ENCODE data around the gene NEURL1B.

NEURL1B gene

DNA sequence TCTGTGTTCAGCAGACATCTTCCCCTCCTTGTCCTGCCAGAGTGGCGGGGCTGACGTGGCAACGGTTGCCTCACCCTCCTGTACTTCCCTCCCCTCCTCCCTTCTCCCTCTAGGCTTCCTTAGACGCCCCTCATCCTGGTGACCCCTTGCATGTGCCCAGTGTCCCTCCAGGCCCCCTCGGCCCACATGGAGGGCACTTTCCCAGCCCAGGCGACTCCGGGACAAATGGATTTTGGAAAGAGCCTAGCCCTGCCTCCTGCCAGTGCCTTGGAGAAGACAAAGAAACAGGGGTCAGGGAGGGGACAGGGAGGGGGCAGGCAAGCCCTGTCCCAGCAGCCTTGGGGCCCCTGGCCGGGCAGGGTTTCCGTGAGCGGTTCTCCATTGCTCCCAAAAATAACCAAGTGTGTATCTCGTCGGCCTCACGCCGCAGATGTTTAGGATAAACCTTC, 38.3 kb upstream of the NEURL1B start:
- TF ChIP-seq, protein P1, sequence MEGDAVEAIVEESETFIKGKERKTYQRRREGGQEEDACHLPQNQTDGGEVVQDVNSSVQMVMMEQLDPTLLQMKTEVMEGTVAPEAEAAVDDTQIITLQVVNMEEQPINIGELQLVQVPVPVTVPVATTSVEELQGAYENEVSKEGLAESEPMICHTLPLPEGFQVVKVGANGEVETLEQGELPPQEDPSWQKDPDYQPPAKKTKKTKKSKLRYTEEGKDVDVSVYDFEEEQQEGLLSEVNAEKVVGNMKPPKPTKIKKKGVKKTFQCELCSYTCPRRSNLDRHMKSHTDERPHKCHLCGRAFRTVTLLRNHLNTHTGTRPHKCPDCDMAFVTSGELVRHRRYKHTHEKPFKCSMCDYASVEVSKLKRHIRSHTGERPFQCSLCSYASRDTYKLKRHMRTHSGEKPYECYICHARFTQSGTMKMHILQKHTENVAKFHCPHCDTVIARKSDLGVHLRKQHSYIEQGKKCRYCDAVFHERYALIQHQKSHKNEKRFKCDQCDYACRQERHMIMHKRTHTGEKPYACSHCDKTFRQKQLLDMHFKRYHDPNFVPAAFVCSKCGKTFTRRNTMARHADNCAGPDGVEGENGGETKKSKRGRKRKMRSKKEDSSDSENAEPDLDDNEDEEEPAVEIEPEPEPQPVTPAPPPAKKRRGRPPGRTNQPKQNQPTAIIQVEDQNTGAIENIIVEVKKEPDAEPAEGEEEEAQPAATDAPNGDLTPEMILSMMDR (IDR thresholded peaks at IDR 0.05; ENCODE audit: extremely low read depth, missing control alignments), result no peak
- DNase-seq (ENCODE audit: low spot score), result no peak

DNA sequence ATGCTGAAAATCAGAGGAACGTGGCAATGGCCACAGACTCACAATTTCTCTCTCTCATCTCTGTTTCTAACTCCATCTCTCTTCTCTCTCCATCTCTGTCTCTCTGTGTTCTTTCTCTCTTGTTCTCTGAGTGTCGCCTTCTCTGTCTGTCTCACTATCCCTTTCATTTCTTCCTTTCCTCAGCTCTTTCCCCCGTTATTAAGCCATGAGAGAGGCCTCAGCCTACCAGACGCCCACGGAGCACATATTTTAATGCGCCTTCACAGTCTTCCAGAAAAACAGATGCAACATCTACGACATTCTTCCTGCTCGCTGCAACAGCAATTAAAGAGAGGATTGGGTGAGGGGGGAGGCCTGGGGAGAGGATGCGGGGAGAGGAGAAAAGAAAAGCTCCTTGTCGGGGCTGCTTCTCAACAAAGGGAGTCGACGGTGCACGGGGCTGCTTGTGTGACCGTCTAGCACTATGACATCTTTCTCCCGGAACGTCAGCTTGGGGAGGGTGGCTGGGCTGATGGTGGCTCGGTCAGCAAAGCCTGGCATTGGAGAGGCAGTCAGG, 37.7 kb upstream of the NEURL1B start:
- no peak for DNase-seq (ENCODE audit: low spot score)
- TF ChIP-seq, protein P1 (IDR thresholded peaks at IDR 0.05; ENCODE audit: extremely low read depth, missing control alignments), result no peak

DNA sequence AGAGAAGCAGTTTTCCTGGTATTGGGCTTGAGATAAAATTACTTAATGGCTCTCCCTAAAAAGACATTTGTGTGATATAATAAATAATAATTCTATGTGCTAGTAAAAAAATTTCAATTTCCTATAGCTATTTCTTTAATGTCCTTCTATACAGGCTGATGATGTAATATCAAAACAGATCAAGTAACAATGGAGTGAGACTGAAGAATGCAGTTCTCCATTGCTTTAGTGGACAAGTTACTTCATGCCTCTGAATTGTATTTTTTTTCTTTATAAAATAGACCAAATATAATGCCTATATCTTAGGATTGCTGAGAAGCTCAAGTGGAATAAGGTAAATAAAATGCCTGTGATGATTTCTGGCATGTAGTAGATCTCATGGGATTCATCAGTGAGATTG, 35.6 kb upstream of the NEURL1B start:
- no peak for DNase-seq (ENCODE audit: low spot score)
- TF ChIP-seq, protein P1 (IDR thresholded peaks at IDR 0.05; ENCODE audit: extremely low read depth, missing control alignments), result no peak

DNA sequence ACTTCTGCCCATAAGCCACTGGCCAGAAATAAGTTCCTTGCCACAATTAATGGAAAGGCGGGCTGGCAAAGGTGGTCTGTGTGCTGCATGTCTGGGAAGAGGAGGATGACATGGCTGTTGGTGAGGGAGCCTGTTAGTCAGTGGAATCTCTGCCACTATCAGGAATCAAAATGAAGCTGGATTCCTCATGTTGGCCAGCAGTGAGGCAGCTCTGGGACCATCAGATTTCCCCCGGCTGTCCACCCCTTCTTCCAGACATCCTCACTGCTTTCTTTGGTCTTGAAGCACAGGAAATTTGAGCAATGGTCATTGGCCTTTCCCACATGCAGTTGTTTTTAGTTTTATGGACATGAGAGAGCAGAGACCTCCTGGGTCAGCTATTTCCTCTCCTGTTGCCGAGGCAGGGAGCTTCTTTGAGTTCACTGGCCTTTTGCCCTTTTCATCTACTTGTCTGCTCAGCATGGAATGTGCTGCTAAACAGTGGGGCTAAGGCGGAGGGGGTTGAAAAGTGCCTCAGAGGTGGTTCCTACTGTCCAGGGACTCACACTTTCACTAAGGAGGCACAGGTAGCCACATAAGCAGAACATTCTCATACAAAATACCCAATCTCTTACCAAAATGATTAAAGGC, 34.8 kb upstream of the NEURL1B start:
- TF ChIP-seq, protein P1 (IDR thresholded peaks at IDR 0.05; ENCODE audit: extremely low read depth, missing control alignments), result no peak
- no peak for DNase-seq (ENCODE audit: low spot score)

DNA sequence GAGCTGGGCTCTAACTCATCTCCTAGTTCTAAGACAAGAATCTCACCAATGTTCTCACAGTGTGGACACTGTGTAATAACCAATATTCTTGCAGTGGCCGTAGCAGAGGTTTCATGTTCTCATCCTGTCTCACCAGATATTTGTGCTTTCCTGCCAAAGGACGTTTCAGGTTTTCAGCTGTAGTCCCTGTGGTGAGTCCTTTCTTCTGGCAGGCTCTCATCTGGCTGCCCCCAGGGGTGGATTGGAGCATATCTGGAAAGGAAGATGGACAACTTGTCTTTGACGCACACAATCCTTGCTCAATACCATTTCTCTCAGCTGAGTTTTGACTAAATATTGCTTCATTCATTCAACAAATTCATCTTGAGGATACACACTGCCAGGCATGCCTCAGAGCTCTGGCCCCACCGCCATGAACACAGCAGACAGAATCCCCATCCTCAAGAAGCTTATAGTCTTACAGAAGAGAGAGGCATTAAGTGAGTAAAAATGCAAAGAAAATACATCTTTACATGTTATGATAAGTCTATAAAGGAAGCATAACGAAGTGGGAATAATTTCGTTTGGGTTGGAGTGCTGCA, 33.8 kb upstream of the NEURL1B start:
- no peak for DNase-seq (ENCODE audit: low spot score)
- TF ChIP-seq, protein P1 (IDR thresholded peaks at IDR 0.05; ENCODE audit: extremely low read depth, missing control alignments), result no peak

DNA sequence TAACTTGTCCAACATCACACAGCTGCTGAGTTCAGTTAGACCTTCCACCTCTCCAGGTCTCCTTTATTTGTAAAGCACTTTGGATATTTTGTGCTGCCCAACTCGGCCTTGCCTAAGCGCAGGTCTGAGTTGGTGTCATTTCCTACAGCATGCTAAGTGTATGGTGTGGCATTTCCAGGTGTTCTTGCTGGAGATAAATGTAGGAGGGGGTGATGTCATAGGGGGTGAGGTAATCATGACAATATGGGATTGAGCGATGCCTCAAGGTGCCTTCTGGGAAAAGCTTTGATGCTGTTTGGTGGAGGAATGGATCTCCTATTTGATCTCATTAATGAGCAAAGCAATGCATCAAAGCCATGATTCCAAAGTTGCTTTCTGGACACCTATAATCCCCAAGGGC, 32.3 kb upstream of the NEURL1B start:
- TF ChIP-seq, protein P1 (IDR thresholded peaks at IDR 0.05; ENCODE audit: extremely low read depth, missing control alignments), result no peak
- no peak for DNase-seq (ENCODE audit: low spot score)

DNA sequence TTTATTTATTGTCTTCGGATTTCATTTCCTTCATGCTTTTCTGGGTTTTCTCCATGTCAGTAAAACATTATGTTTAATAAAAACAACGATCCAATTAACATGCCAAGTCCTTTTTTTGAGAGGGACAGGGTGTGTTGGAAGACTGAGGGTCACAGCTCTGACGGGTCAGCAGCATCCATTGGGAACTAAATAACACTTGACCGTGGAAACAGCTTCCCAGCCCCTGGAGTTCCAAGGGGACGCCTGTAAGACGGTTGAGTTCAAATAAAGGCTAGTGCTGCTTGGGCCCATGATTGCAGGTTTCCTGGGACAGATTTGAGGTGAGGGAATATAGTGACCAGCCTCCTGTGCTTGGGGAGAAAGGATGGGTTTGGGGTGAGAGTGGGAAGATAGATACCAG, 30.4 kb upstream of the NEURL1B start:
- no peak for DNase-seq (ENCODE audit: low spot score)
- TF ChIP-seq, protein P1 (IDR thresholded peaks at IDR 0.05; ENCODE audit: extremely low read depth, missing control alignments), result no peak
